GM10248 (cell line): Measurements from ENCODE around the gene SPON1.

ENCODE experiments used
- CTCF ChIA-PET: fragments of 300-600 bp; sonication (Branson Sonifier 250); formaldehyde crosslinking; extraction: SDS; loops from one replicate; lab custom pipeline; 2021; ENCODE audit warnings: antibody characterized with exemption; lab: Yijun Ruan, JAX
- POLR2A ChIA-PET: fragments of 350-650 bp; sonication (Branson Sonifier 250); formaldehyde crosslinking; extraction: SDS; loops from one replicate; lab custom pipeline; 2020; ENCODE audit warnings: antibody characterized with exemption; lab: Yijun Ruan, JAX
- DNase-seq: peaks from one replicate; pipeline ENCODE4 v3.0.0; 2012; ENCODE audit errors: extremely low spot score
- CTCF ChIP-seq: IDR thresholded peaks from 2 replicates; pipeline ENCODE4 v1.5.1; 2012; ENCODE audit warnings: mild to moderate bottlenecking, low read depth; ENCODE audit errors: extremely low read depth, missing control alignments, control extremely low read depth

The SPON1 gene

GRCh38 chr11:14237444-14237961, 275.0 kb downstream of the SPON1 start:
- ChIA-PET POLR2A (no interaction called here), CTCF (interaction anchor here (0.8 to 1.4 kb wide), 3 partner anchors 71 to 464 kb away, joined by 3 read pairs; no protein-coding TSS in a partner anchor)
- no peak for TF ChIP-seq CTCF
- peak; percentile 70 for DNase-seq

- ChIA-PET POLR2A (no interaction called here), CTCF (interaction anchor here (0.9 to 3.3 kb wide), 5 partner anchors 8 to 753 kb away, joined by 3 to 16 read pairs (median 3); no protein-coding TSS in a partner anchor)
- TF ChIP-seq CTCF: no peak
- DNase-seq: no peak
These were observed 277.7 kb downstream of the SPON1 start for GRCh38 chr11:14240221-14240620.

GRCh38 chr11:14240951-14241350, 278.4 kb downstream of the SPON1 start:
- no peak for DNase-seq
- POLR2A ChIA-PET: no interaction called here
- no peak for TF ChIP-seq CTCF
- CTCF ChIA-PET: interaction anchor here (0.9 to 3.3 kb wide), 5 partner anchors 9 to 754 kb away, joined by 3 to 16 read pairs (median 3); no protein-coding TSS in a partner anchor

- no peak for TF ChIP-seq CTCF
- ChIA-PET CTCF (no interaction called here), POLR2A (no interaction called here)
- no peak for DNase-seq
These were observed 279.7 kb downstream of the SPON1 start for GRCh38 chr11:14242187-14242586.

GRCh38 chr11:14242733-14243132, 280.2 kb downstream of the SPON1 start:
- TF ChIP-seq CTCF: no peak
- ChIA-PET POLR2A (no interaction called here), CTCF (no interaction called here)
- no peak for DNase-seq

- POLR2A ChIA-PET: no interaction called here
- CTCF ChIA-PET: interaction anchor here (0.7 to 1.1 kb wide), 2 partner anchors 208 to 288 kb away, joined by 3 to 6 read pairs; no protein-coding TSS in a partner anchor
These were observed 282.4 kb downstream of the SPON1 start for GRCh38 chr11:14244926-14245325.

More at GRCh38 chr11:14244926-14245325, 282.4 kb downstream of the SPON1 start:
- no peak for TF ChIP-seq CTCF
- no peak for DNase-seq
